Measurements from ENCODE around the gene C17orf50.

- no peak for TF ChIP-seq CTCF (IDR thresholded peaks at IDR 0.05 in 4 of 5, conservative IDR thresholded peaks at IDR 0.05 in 1 of 5)
- TF ChIP-seq POLR2A (IDR thresholded peaks at IDR 0.05) = no peak
Observed at GRCh38 chr17:35807371-35808144, 46.9 kb downstream of the C17orf50 start.
